H9 (cell line): ENCODE data around the gene IL31. TPM values are rescaled to one million over a fixed set of nuclear protein-coding genes. Genes with fewer than 3 reads are reported as not detected.

ENCODE experiments used
- DNase-seq: peaks from one replicate; pipeline ENCODE4 v3.0.0-alpha.2; 2017
- H2AFZ ChIP-seq: one replicate; pipeline ENCODE4 v1.6.1; 2013; ENCODE audit warnings: mild to moderate bottlenecking, low read length, control low read depth, moderate library complexity
- H2AK5ac ChIP-seq: 2 replicates; pipeline ENCODE4 v1.6.1; 2013; ENCODE audit warnings: low read length, control low read depth, mixed read lengths; ENCODE audit not compliant: insufficient read length
- H2BK120ac ChIP-seq: one replicate; pipeline ENCODE4 v1.6.1; 2013; ENCODE audit warnings: low read depth, mild to moderate bottlenecking, low read length, control low read depth, inconsistent platforms; ENCODE audit not compliant: poor library complexity, severe bottlenecking
- H2BK12ac ChIP-seq: 2 replicates; pipeline ENCODE4 v1.6.1; 2013; ENCODE audit warnings: low read length, control low read depth, mixed read lengths, low read depth; ENCODE audit not compliant: insufficient read length
- H2BK15ac ChIP-seq: 2 replicates; pipeline ENCODE4 v1.6.1; 2013; ENCODE audit warnings: low read depth, low read length, control low read depth
- H2BK20ac ChIP-seq: one replicate; pipeline ENCODE4 v1.6.1; 2013; ENCODE audit warnings: low read depth, mild to moderate bottlenecking, low read length, control low read depth, inconsistent platforms; ENCODE audit not compliant: poor library complexity, severe bottlenecking
- H2BK5ac ChIP-seq: 2 replicates; pipeline ENCODE4 v1.6.1; 2013; ENCODE audit warnings: low read length, control low read depth, mixed read lengths; ENCODE audit not compliant: insufficient read length
- H3K14ac ChIP-seq: 2 replicates; pipeline ENCODE4 v1.6.1; 2013; ENCODE audit warnings: low read length, control low read depth; ENCODE audit not compliant: insufficient read depth
- H3K18ac ChIP-seq: 2 replicates; pipeline ENCODE4 v1.6.1; 2013; ENCODE audit warnings: low read depth, mild to moderate bottlenecking, mixed read lengths, low read length, control low read depth; ENCODE audit not compliant: insufficient read length
- H3K23ac ChIP-seq: 2 replicates; pipeline ENCODE4 v1.6.1; 2013; ENCODE audit warnings: low read length, control low read depth, mixed read lengths, low read depth; ENCODE audit not compliant: insufficient read length
- H3K23me2 ChIP-seq: 2 replicates; pipeline ENCODE4 v1.6.1; 2013; ENCODE audit warnings: low read depth, mild to moderate bottlenecking, mixed read lengths, low read length, control low read depth; ENCODE audit not compliant: insufficient read length, poor library complexity, severe bottlenecking
- H3K27ac ChIP-seq: 2 replicates; pipeline ENCODE4 v1.5.1; 2013; ENCODE audit warnings: low read length, control low read depth, mixed read lengths, low read depth; ENCODE audit not compliant: insufficient read length
- H3K27me3 ChIP-seq: 2 replicates; pipeline ENCODE4 v1.6.1; 2013; ENCODE audit warnings: low read length, control low read depth, inconsistent platforms; ENCODE audit not compliant: insufficient read depth
- H3K4ac ChIP-seq: 2 replicates; pipeline ENCODE4 v1.6.1; 2013; ENCODE audit warnings: low read depth, mild to moderate bottlenecking, control low read depth, inconsistent platforms, low read length, moderate library complexity
- H3K4me1 ChIP-seq: 2 replicates; pipeline ENCODE4 v1.6.1; 2013; ENCODE audit warnings: low read length, control low read depth, inconsistent platforms; ENCODE audit not compliant: insufficient read depth
- H3K4me2 ChIP-seq: 2 replicates; pipeline ENCODE4 v1.6.1; 2013; ENCODE audit warnings: low read length, control low read depth, mixed read lengths; ENCODE audit not compliant: insufficient read length, insufficient read depth
- H3K56ac ChIP-seq: 2 replicates; pipeline ENCODE4 v1.6.1; 2013; ENCODE audit warnings: low read depth, mild to moderate bottlenecking, mixed read lengths, low read length, control low read depth; ENCODE audit not compliant: insufficient read length
- H3K79me1 ChIP-seq: 2 replicates; pipeline ENCODE4 v1.6.1; 2013; ENCODE audit warnings: low read depth, mild to moderate bottlenecking, moderate library complexity, low read length, control low read depth, inconsistent platforms; ENCODE audit not compliant: insufficient read depth, poor library complexity, severe bottlenecking
- H3K79me2 ChIP-seq: 2 replicates; pipeline ENCODE4 v1.6.1; 2013; ENCODE audit warnings: low read length, control low read depth, inconsistent platforms; ENCODE audit not compliant: insufficient read depth
- H3K9ac ChIP-seq: 2 replicates; pipeline ENCODE4 v1.6.1; 2013; ENCODE audit warnings: low read length, control low read depth, mixed read lengths; ENCODE audit not compliant: insufficient read length; ENCODE audit errors: extremely low read depth
- H3K9me3 ChIP-seq: one replicate; pipeline ENCODE4 v1.6.1; 2013; ENCODE audit warnings: low read depth, low read length, inconsistent platforms; ENCODE audit not compliant: control insufficient read depth
- H3T11ph ChIP-seq: one replicate; pipeline ENCODE4 v1.6.1; 2013; ENCODE audit warnings: mild to moderate bottlenecking, low read length, control low read depth, inconsistent platforms
- H4K20me1 ChIP-seq: one replicate; pipeline ENCODE4 v1.6.1; 2013; ENCODE audit not compliant: control insufficient read depth, insufficient read length, insufficient read depth
- H4K5ac ChIP-seq: 2 replicates; pipeline ENCODE4 v1.6.1; 2013; ENCODE audit warnings: low read depth, mild to moderate bottlenecking, mixed read lengths, low read length, control low read depth; ENCODE audit not compliant: insufficient read length
- H4K8ac ChIP-seq: replicated peaks from 2 replicates; pipeline ENCODE4 v1.6.1; 2013; ENCODE audit warnings: low read length, control low read depth, mixed read lengths, low read depth; ENCODE audit not compliant: insufficient read length
- H4K91ac ChIP-seq: 2 replicates; pipeline ENCODE4 v1.6.1; 2013; ENCODE audit warnings: low read depth, mild to moderate bottlenecking, moderate library complexity, mixed read lengths, low read length, control low read depth; ENCODE audit not compliant: insufficient read length
- H3K27ac Mint-ChIP-seq, 3 experiments: 2 replicates in 2 of 3; 3 replicates in 1 of 3; pipeline ENCODE4 v1.8.0; 2020 to 2021; ENCODE audit warnings: mixed read lengths in 3 of 3, mild to moderate bottlenecking in 1 of 3, moderate library complexity in 1 of 3
- H3K27me3 Mint-ChIP-seq: 2 replicates; pipeline ENCODE4 v1.8.0; 2021; ENCODE audit warnings: low read depth, mild to moderate bottlenecking, moderate library complexity, mixed read lengths
- H3K36me3 Mint-ChIP-seq, 3 experiments: 2 replicates in 2 of 3; 3 replicates in 1 of 3; pipeline ENCODE4 v1.8.0; 2020 to 2021; ENCODE audit warnings: low read depth in 3 of 3, mixed read lengths in 3 of 3; ENCODE audit not compliant: insufficient read depth in 1 of 3
- H3K4me1 Mint-ChIP-seq, 2 experiments: 2 replicates each; pipeline ENCODE4 v1.8.0; 2020; ENCODE audit warnings: mixed read lengths in 2 of 2
- H3K4me3 Mint-ChIP-seq, 2 experiments: 2 replicates in 1 of 2; 3 replicates in 1 of 2; pipeline ENCODE4 v1.8.0; 2020 to 2021; ENCODE audit warnings: mild to moderate bottlenecking in 2 of 2, mixed read lengths in 2 of 2, moderate library complexity in 1 of 2
- H3K9me3 Mint-ChIP-seq, 2 experiments: 2 replicates in 1 of 2; 3 replicates in 1 of 2; pipeline ENCODE4 v1.8.0; 2020; ENCODE audit warnings: mild to moderate bottlenecking in 2 of 2, mixed read lengths in 2 of 2, moderate library complexity in 1 of 2
- WGBS: extraction: QIAGEN DNeasy Blood & Tissue Kit; methylation state at CpG from one replicate; pipeline ENCODE4 v1.1.7; 2013; ENCODE audit warnings: missing lambda C conversion rate, low lambda C conversion rate, mixed read lengths; ENCODE audit not compliant: insufficient read length; ENCODE audit errors: extremely low coverage; 5-methylcytosine and 5-hydroxymethylcytosine counted together
- total RNA-seq: library from RNA; stranded (reverse); gene quantifications from 2 replicates; pipeline ENCODE4 v1.2.1, GENCODE V29; 2021
- TF ChIP-seq, protein P1 (sequence below): fragments of 200-600 bp; sonication (generic); conservative IDR thresholded peaks from 3 replicates; pipeline ENCODE4 v1.8.0; 2021; ENCODE audit warnings: antibody characterized with exemption, mild to moderate bottlenecking

Gene IL31
- total RNA-seq, 1 experiment from 2014 or later: not detected

DNA sequence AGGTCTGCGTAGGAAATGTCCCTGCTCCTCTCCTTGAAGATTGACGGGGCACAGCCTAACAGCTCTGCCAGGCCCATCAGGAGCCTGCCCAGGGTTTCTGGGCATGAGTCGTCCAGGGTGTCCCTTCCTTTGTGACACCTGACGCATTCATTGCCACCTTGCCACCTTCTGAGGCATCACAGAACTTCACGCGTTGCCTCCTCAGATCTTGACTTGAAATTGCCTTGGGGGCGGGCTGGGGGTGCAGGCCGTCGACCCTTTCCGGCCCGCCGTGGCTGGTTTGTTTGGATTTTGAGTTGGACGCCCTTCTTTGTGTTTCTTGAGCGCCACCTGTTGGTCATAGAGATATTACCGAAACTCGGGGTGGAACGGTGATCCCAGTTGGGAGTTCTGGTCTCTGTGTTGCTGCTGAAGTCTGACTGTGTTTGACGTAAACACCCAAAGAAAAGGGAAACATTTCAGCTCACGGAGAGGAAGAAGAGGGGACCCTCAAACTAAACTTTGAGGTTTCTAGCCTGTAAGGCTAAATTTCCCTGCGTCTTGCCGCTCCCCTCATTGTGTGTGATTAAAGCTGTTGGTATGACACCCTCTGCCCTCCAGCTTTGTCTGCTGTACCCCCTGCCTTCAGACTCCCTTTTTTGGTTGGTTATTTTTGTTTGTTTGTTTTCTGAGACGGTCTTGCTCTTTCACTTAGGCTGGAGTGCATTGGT is 50.8 kb downstream of the IL31 start:
- no peak overlapping the region for H4K5ac ChIP-seq
- no CpG with 5 or more reads among the region's 22 CpGs for WGBS
- no peak overlapping the region for H2BK12ac ChIP-seq
- H3K27ac ChIP-seq: no peak overlapping the region
- no peak overlapping the region for H3K56ac ChIP-seq
- H3K9ac ChIP-seq: no peak overlapping the region
- no peak overlapping the region for H3K4ac ChIP-seq
- Mint-ChIP-seq H3K9me3 (no peaks in the 10 kb centered on the region), H3K4me3 (no peak overlapping the region), H3K27ac (peak overlapping the region; percentile 71 to 94 (median 91); a peak in 5 of 7 replicates), H3K36me3 (peaks cover 0 to 2% (median 2%) of the 10 kb centered on the region in 3 experiments; a peak in 5 of 7 replicates), H3K4me1 (peaks cover 19 to 20% of the 10 kb centered on the region in 2 experiments), H3K27me3 (no peaks in the 10 kb centered on the region)
- no peaks in the 10 kb centered on the region for H4K20me1 ChIP-seq
- no peak overlapping the region for H3K23ac ChIP-seq
- H2BK120ac ChIP-seq: no peak overlapping the region
- H3K79me2 ChIP-seq: no peaks in the 10 kb centered on the region; the same call in 1 of the 2 replicates
- peak; percentile 82 for DNase-seq
- H2BK15ac ChIP-seq: no peak overlapping the region
- H3K4me2 ChIP-seq: no peak overlapping the region
- no peaks in the 10 kb centered on the region for H3K23me2 ChIP-seq
- no peaks in the 10 kb centered on the region for H3K79me1 ChIP-seq
- H2AK5ac ChIP-seq: no peak overlapping the region
- no peaks in the 10 kb centered on the region for H3K27me3 ChIP-seq
- no peak overlapping the region for H2BK5ac ChIP-seq
- TF ChIP-seq, protein P1, sequence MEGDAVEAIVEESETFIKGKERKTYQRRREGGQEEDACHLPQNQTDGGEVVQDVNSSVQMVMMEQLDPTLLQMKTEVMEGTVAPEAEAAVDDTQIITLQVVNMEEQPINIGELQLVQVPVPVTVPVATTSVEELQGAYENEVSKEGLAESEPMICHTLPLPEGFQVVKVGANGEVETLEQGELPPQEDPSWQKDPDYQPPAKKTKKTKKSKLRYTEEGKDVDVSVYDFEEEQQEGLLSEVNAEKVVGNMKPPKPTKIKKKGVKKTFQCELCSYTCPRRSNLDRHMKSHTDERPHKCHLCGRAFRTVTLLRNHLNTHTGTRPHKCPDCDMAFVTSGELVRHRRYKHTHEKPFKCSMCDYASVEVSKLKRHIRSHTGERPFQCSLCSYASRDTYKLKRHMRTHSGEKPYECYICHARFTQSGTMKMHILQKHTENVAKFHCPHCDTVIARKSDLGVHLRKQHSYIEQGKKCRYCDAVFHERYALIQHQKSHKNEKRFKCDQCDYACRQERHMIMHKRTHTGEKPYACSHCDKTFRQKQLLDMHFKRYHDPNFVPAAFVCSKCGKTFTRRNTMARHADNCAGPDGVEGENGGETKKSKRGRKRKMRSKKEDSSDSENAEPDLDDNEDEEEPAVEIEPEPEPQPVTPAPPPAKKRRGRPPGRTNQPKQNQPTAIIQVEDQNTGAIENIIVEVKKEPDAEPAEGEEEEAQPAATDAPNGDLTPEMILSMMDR: peak; percentile 89
- H3K4me1 ChIP-seq: 0 out of 2 replicates have a peak, but pooled peaks cover 4% of the 10 kb centered on the region
- no peak overlapping the region for H3K18ac ChIP-seq
- H3T11ph ChIP-seq: no peak overlapping the region
- no peak overlapping the region for H2BK20ac ChIP-seq
- H4K8ac ChIP-seq: no peak overlapping the region
- H4K91ac ChIP-seq: no peak overlapping the region
- H3K14ac ChIP-seq: no peak overlapping the region
- no peaks in the 10 kb centered on the region for H3K9me3 ChIP-seq
- no peak overlapping the region for H2AFZ ChIP-seq

Other genes with a start within 250 kb of the IL31 start
- gene BCL7A, start 152.3 kb downstream of the IL31 start, total RNA-seq: 17.8 and 18.2 TPM in 2 replicates
- gene MLXIP, start 95.5 kb downstream of the IL31 start, total RNA-seq: 28.6 and 32.4 TPM in 2 replicates
- gene LRRC43, start 8.9 kb upstream of the IL31 start, total RNA-seq: 0.46 and 0.53 TPM in 2 replicates
- gene B3GNT4, start 29.5 kb upstream of the IL31 start, total RNA-seq: 0.92 and 1.0 TPM in 2 replicates
- gene DIABLO, start 51.8 kb upstream of the IL31 start, total RNA-seq: 70.0 and 74.6 TPM in 2 replicates
- 44.3 and 45.9 TPM in 2 replicates for gene VPS33A, start 92.3 kb upstream of the IL31 start, total RNA-seq
- gene CLIP1, start 248.4 kb upstream of the IL31 start, total RNA-seq: 20.1 and 23.6 TPM in 2 replicates